Nephron progenitor cell (in vitro differentiated cells): ENCODE measurements around the gene CAMK2A.

Source experiments
- DNase-seq: peaks from one replicate; pipeline ENCODE4 v3.0.0; 2021
- H3K27ac Mint-ChIP-seq: 2 replicates; pipeline ENCODE4 v1.8.0; 2021; ENCODE audit warnings: mild to moderate bottlenecking, moderate library complexity, mixed read lengths
- H3K27me3 Mint-ChIP-seq: 2 replicates; pipeline ENCODE4 v1.8.0; 2021; ENCODE audit warnings: mild to moderate bottlenecking, low read depth, mixed read lengths; ENCODE audit not compliant: poor library complexity
- H3K36me3 Mint-ChIP-seq: 2 replicates; pipeline ENCODE4 v1.8.0; 2021; ENCODE audit warnings: low read depth, mixed read lengths
- H3K4me1 Mint-ChIP-seq: 2 replicates; pipeline ENCODE4 v1.8.0; 2021; ENCODE audit warnings: mixed read lengths
- H3K4me3 Mint-ChIP-seq: 2 replicates; pipeline ENCODE4 v1.8.0; 2021; ENCODE audit warnings: mild to moderate bottlenecking, moderate library complexity, mixed read lengths
- H3K9me3 Mint-ChIP-seq: 2 replicates; pipeline ENCODE4 v1.8.0; 2021; ENCODE audit warnings: mild to moderate bottlenecking, moderate library complexity, mixed read lengths
- TF ChIP-seq, protein P1 (sequence below): fragments of 200-600 bp; sonication (generic); IDR thresholded peaks from 2 replicates; pipeline ENCODE4 v1.5.0; 2021; ENCODE audit warnings: antibody characterized with exemption

CAMK2A gene

DNA sequence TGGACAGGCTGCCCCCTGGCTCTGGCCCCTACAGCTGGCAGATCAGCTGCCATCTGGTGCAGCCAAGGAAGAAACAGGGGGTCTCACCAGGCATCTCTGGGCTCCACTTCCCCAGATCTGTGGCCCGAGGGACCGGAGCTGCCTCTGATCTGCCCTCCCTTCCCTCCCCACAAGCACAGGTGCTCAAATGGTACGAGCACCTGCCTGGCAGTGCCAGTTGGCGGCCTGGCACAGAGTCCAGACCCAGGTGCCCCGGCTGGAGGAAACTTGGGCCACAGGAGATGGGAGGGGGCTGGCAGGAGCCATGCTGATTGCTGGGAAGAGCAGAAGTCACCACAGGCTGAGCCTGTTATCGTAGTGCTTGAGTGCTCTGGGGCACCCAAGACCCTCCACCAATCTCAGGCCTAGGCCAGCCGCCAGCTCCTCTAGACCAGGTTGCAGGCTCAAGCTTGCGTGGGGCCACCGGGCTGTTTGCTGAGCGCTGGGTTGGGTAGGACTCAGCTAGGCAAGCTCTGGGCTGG lies 5.0 kb upstream of the CAMK2A start:
- no peak overlapping the region for H3K27ac Mint-ChIP-seq
- H3K36me3 Mint-ChIP-seq = no peaks in the 10 kb centered on the region
- no peaks in the 10 kb centered on the region for H3K9me3 Mint-ChIP-seq
- H3K4me3 Mint-ChIP-seq = no peak overlapping the region
- H3K27me3 Mint-ChIP-seq = peaks cover 10% of the 10 kb centered on the region
- H3K4me1 Mint-ChIP-seq = peaks cover 35% of the 10 kb centered on the region
- DNase-seq = no peak
- TF ChIP-seq, protein P1, sequence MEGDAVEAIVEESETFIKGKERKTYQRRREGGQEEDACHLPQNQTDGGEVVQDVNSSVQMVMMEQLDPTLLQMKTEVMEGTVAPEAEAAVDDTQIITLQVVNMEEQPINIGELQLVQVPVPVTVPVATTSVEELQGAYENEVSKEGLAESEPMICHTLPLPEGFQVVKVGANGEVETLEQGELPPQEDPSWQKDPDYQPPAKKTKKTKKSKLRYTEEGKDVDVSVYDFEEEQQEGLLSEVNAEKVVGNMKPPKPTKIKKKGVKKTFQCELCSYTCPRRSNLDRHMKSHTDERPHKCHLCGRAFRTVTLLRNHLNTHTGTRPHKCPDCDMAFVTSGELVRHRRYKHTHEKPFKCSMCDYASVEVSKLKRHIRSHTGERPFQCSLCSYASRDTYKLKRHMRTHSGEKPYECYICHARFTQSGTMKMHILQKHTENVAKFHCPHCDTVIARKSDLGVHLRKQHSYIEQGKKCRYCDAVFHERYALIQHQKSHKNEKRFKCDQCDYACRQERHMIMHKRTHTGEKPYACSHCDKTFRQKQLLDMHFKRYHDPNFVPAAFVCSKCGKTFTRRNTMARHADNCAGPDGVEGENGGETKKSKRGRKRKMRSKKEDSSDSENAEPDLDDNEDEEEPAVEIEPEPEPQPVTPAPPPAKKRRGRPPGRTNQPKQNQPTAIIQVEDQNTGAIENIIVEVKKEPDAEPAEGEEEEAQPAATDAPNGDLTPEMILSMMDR = no peak

DNA sequence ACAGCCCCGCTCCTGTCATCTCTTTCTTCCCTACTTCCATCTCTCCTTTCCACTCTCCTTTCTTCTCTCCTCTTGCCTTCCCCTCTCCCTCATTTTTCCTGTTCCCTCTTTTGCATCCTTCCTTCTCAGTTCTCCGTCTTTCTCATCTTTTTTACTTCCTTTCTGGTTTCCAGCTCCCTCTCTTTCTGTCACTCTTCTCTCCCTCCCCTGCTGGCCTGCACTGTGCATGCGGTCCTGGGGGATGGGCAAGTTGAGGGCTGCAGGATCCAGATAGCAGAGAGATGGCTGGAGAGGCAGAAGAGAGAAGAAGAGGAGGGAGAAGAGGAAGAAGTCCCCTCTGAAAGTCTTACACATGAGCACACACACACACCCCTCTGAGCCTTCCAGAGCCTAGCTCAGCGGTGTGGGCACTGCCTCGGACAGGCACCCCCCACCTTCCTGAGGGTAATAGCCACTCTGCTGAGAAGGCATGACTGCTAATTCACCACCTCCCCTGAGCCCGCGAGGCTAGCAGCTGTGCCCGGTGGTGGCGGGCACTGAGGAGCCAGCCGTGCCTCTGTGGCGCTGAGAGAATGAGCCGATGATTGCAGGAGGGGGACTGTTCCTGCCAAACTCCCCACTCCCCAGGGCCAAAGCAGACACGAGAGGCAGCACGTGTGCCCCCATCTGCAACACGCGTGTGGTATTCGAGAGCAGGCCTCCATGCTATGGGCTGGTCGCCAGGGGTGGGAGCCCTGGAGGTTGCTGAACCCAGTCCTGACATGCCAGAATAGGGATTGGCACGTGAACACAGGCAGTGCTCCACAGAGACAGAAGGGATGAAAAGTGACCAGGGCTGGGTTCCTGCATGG lies 3.7 kb upstream of the CAMK2A start:
- no peak overlapping the region for H3K27ac Mint-ChIP-seq
- no peaks in the 10 kb centered on the region for H3K36me3 Mint-ChIP-seq
- peaks cover 10% of the 10 kb centered on the region for H3K27me3 Mint-ChIP-seq
- TF ChIP-seq, protein P1 = no peak
- no peak for DNase-seq
- H3K4me1 Mint-ChIP-seq = peaks cover 26% of the 10 kb centered on the region
- no peak overlapping the region for H3K4me3 Mint-ChIP-seq
- H3K9me3 Mint-ChIP-seq = no peaks in the 10 kb centered on the region

DNA sequence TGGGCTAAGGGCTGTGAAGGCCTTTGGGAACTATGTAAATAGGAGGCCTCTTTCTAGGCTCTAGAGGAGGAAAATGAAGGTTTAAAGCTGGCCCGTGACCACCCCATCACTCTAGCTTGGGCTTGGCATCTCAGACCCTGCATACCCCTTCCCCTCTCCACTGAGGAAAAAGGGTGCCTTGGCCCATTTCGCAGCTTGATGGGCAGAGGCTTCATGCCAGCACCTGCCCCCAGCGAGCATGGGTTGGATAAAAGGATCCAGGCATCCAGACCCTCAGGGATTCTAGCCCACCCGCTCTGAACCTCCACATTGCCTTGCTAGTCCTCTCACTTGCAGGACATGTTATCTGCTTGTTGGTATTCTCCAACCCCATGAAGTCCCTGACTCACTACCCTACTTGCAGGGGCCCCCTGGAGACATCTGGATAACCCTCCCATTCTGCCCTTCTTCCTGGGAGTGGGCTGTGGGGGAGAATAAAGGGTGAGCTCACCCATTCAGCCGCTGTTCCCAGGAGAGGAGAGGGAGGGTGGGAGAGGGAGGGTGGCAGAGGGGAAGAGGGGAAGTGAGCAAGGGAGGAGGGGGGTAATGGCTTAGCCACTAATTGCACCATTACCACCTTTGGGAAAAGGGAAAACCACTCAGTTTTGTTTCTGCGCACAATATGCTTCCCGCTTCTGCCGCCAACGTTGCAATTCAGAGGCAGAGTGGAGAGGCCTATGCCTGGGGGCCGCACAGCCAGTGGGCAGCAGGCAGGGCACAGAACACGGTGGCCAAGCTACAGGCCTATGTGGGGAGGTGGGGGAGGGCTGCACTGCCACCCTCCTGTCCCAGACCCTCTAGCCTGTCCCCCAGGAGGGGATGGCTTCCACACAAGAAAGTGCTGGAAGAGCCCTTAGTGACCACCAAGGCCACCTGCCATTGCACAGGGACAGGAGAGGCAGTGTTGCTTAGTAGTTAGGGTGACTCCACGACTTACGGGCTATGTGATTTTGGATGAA lies 2.1 kb upstream of the CAMK2A start:
- TF ChIP-seq, protein P1 = no peak
- Mint-ChIP-seq H3K27ac (no peak overlapping the region), H3K4me1 (peaks cover 26% of the 10 kb centered on the region), H3K4me3 (no peak overlapping the region), H3K36me3 (no peaks in the 10 kb centered on the region), H3K27me3 (peaks cover 10% of the 10 kb centered on the region), H3K9me3 (no peaks in the 10 kb centered on the region)
- DNase-seq = no peak

DNA sequence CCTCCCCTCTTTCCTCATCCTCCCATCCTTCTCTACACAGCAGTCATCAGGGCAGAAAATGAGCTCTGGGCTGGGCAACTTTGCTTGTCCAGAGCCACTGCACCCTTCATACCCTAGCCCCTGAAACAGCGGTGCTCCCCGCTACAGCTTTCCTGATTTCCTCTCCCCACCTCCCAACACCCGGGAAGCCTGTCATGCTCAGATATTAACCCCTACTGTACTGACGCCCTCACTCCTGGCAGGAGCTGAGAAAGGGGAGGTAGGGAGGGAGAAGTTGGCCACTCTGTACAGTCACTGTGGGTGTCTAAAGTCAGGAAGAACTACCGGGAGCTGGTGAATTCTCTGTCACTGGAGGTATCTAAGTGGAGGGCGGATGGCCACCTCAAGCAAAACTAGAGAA lies 782 bp downstream of the CAMK2A start:
- no peak for DNase-seq
- Mint-ChIP-seq H3K27ac (no peak overlapping the region), H3K9me3 (no peaks in the 10 kb centered on the region), H3K4me3 (no peak overlapping the region), H3K36me3 (no peaks in the 10 kb centered on the region), H3K27me3 (peaks cover 10% of the 10 kb centered on the region), H3K4me1 (peaks cover 39% of the 10 kb centered on the region)
- TF ChIP-seq, protein P1 = no peak

DNA sequence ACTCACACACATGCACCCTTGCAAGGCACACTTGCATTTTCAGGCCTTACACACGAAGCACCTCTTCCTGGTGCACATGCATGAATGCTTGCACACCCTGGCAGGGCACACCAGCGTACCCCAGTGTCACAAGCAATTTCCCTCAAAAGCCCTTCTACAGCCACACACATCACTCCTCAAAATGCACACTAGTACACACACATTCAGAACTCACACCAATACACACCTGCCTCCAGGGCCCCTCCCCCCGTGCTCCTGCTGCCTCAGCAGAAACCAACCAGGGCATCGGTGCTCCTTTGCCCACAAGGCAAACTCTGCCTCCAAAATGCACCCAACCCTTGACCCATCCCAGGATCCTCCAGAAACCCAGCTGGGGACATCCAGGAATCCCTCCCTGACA lies 1.2 kb downstream of the CAMK2A start:
- Mint-ChIP-seq H3K27ac (no peak overlapping the region), H3K9me3 (no peaks in the 10 kb centered on the region), H3K4me1 (peaks cover 36% of the 10 kb centered on the region), H3K36me3 (no peaks in the 10 kb centered on the region), H3K27me3 (peaks cover 6% of the 10 kb centered on the region), H3K4me3 (no peak overlapping the region)
- no peak for DNase-seq
- TF ChIP-seq, protein P1 = no peak
